Urinary bladder (tissue), 4 donors: ENCODE measurements around the gene SYT8. TPM values are rescaled to one million over a fixed set of nuclear protein-coding genes. Genes with fewer than 3 reads are reported as not detected.

Source experiments
- DNase-seq: peaks from one replicate; pipeline ENCODE4 v3.0.0-alpha.2; 2015; ENCODE audit errors: extremely low spot score
- H3K27ac ChIP-seq: one replicate; pipeline ENCODE4 v1.5.1; 2013; ENCODE audit warnings: low read depth, mild to moderate bottlenecking, moderate library complexity
- H3K36me3 ChIP-seq: one replicate; pipeline ENCODE4 v1.6.1; 2013; ENCODE audit warnings: mild to moderate bottlenecking, moderate library complexity; ENCODE audit not compliant: insufficient read depth
- H3K4me1 ChIP-seq: one replicate; pipeline ENCODE4 v1.6.1; 2013; ENCODE audit warnings: mild to moderate bottlenecking, moderate library complexity; ENCODE audit not compliant: insufficient read depth
- H3K4me3 ChIP-seq: one replicate; pipeline ENCODE4 v1.5.1; 2013; ENCODE audit warnings: low read depth, low read length
- WGBS: extraction: QIAGEN DNeasy Blood & Tissue Kit; methylation state at CpG from one replicate; pipeline ENCODE4 v1.1.7; 2013; 5-methylcytosine and 5-hydroxymethylcytosine counted together
- polyA plus RNA-seq: library from polyadenylated mRNA; stranded (reverse); fragments of 200-250 nt; gene quantifications from one replicate; pipeline ENCODE4 v1.2.3, GENCODE V29; 2013
- total RNA-seq: library from RNA; depleted of rRNA; stranded (reverse); fragments of >200 nt; gene quantifications from one replicate; pipeline ENCODE4 v1.2.3, GENCODE V29; 2014
- donor health status: healthy with polysubstance abuse.
- donor health status: healthy.

SYT8 gene
- total and polyA plus RNA-seq, 2 donors, result 3.4 to 35.6 TPM

GRCh38 chr11:1859004-1859403 is 24.2 kb downstream of the SYT8 start:
- Histone ChIP-seq H3K4me1 (no peaks in the 10 kb centered on the region), H3K36me3 (no peaks in the 10 kb centered on the region), H3K4me3 (no peak overlapping the region), H3K27ac (no peak overlapping the region)
- no peak for DNase-seq
- WGBS, result 80% methylated on average over 4 of the region's 4 CpGs

GRCh38 chr11:1860108-1860507 is 25.3 kb downstream of the SYT8 start:
- no peak overlapping the region for H3K27ac ChIP-seq
- WGBS, result 98% methylated on average over 1 of the region's 1 CpG

GRCh38 chr11:1861435-1862411 is 26.9 kb downstream of the SYT8 start:
- Histone ChIP-seq H3K27ac (no peak overlapping the region), H3K4me1 (no peaks in the 10 kb centered on the region), H3K36me3 (no peaks in the 10 kb centered on the region), H3K4me3 (no peak overlapping the region)
- WGBS, result 98% methylated on average over 4 of the region's 4 CpGs
- no peak for DNase-seq

More at GRCh38 chr11:1860108-1860507, 25.3 kb downstream of the SYT8 start:
- H3K4me1 ChIP-seq, result no peaks in the 10 kb centered on the region
- H3K36me3 ChIP-seq, result no peaks in the 10 kb centered on the region
- DNase-seq, result no peak
- no peak overlapping the region for H3K4me3 ChIP-seq

GRCh38 chr11:1862588-1863351 is 28.0 kb downstream of the SYT8 start:
- Histone ChIP-seq H3K4me1 (no peaks in the 10 kb centered on the region), H3K36me3 (no peaks in the 10 kb centered on the region), H3K27ac (peak overlapping the region; percentile 65), H3K4me3 (no peak overlapping the region)
- no peak for DNase-seq
- WGBS, result 90% methylated on average over 14 of the region's 14 CpGs

GRCh38 chr11:1863352-1864216 is 28.8 kb downstream of the SYT8 start:
- no peaks in the 10 kb centered on the region for H3K4me1 ChIP-seq
- H3K36me3 ChIP-seq, result no peaks in the 10 kb centered on the region
- peak overlapping the region; percentile 93 for H3K27ac ChIP-seq
- WGBS, result 18% methylated on average over 27 of the region's 27 CpGs
- DNase-seq, result no peak
- peak overlapping the region; percentile 27 for H3K4me3 ChIP-seq

GRCh38 chr11:1864231-1864630 is 29.4 kb downstream of the SYT8 start:
- Histone ChIP-seq H3K27ac (peak overlapping the region; percentile 93), H3K36me3 (no peaks in the 10 kb centered on the region), H3K4me1 (no peaks in the 10 kb centered on the region), H3K4me3 (peak overlapping the region; percentile 27)
- no peak for DNase-seq
- WGBS, result 25% methylated on average over 18 of the region's 18 CpGs

GRCh38 chr11:1864831-1865665 is 30.3 kb downstream of the SYT8 start:
- DNase-seq, result no peak
- peak overlapping the region; percentile 93 for H3K27ac ChIP-seq
- 61% methylated on average over 30 of the region's 30 CpGs for WGBS
- no peaks in the 10 kb centered on the region for H3K36me3 ChIP-seq
- H3K4me3 ChIP-seq, result peak overlapping the region; percentile 27
- H3K4me1 ChIP-seq, result no peaks in the 10 kb centered on the region

GRCh38 chr11:1866226-1866625 is 31.4 kb downstream of the SYT8 start:
- Histone ChIP-seq H3K27ac (peak overlapping the region; percentile 38), H3K4me3 (no peak overlapping the region), H3K4me1 (no peaks in the 10 kb centered on the region), H3K36me3 (no peaks in the 10 kb centered on the region)
- no peak for DNase-seq
- 87% methylated on average over 8 of the region's 8 CpGs for WGBS

- 68% methylated on average over 15 of the region's 15 CpGs for WGBS
- no peak for DNase-seq
- H3K4me1 ChIP-seq, result no peaks in the 10 kb centered on the region
- H3K36me3 ChIP-seq, result no peaks in the 10 kb centered on the region
- no peak overlapping the region for H3K4me3 ChIP-seq
- H3K27ac ChIP-seq, result no peak overlapping the region
Observed at GRCh38 chr11:1866776-1867175, 32.0 kb downstream of the SYT8 start.

- Histone ChIP-seq H3K4me1 (no peaks in the 10 kb centered on the region), H3K27ac (peak overlapping the region; percentile 2), H3K36me3 (no peaks in the 10 kb centered on the region), H3K4me3 (no peak overlapping the region)
- WGBS, result 80% methylated on average over 8 of the region's 8 CpGs
- no peak for DNase-seq
Observed at GRCh38 chr11:1867381-1867780, 32.6 kb downstream of the SYT8 start.

- DNase-seq, result no peak
- peak overlapping the region; percentile 62 for H3K4me3 ChIP-seq
- H3K36me3 ChIP-seq, result no peaks in the 10 kb centered on the region
- 73% methylated on average over 14 of the region's 14 CpGs for WGBS
- H3K4me1 ChIP-seq, result no peaks in the 10 kb centered on the region
- H3K27ac ChIP-seq, result peak overlapping the region; percentile 63
Observed at GRCh38 chr11:1868056-1868635, 33.4 kb downstream of the SYT8 start.

- Histone ChIP-seq H3K4me1 (no peaks in the 10 kb centered on the region), H3K4me3 (peak overlapping the region; percentile 62), H3K27ac (peak overlapping the region; percentile 87), H3K36me3 (no peaks in the 10 kb centered on the region)
- DNase-seq, result no peak
- WGBS, result 59% methylated on average over 25 of the region's 25 CpGs
Observed at GRCh38 chr11:1868636-1869291, 34.0 kb downstream of the SYT8 start.
